ENCODE data around the gene ENAH.
"Not testable (repeated sequence)": the region's sequence is repeated elsewhere in the genome, so short reads cannot be mapped to it uniquely, and the experiment has no call there.

ENAH gene

GRCh38 chr1:225670806-225671733, 18.1 kb upstream of the ENAH start:
- DNase-seq: no peak

GRCh38 chr1:225670356-225670755, 17.4 kb upstream of the ENAH start:
- no peak for DNase-seq

GRCh38 chr1:225668222-225668621, 15.3 kb upstream of the ENAH start:
- DNase-seq: no peak

- DNase-seq: no peak
Measured at GRCh38 chr1:225667362-225667761, 14.4 kb upstream of the ENAH start.

GRCh38 chr1:225666495-225666894, 13.6 kb upstream of the ENAH start:
- no peak for DNase-seq

- no peak for DNase-seq
Measured at GRCh38 chr1:225664762-225665161, 11.8 kb upstream of the ENAH start.

- DNase-seq: no peak
Measured at GRCh38 chr1:225662155-225662554, 9.2 kb upstream of the ENAH start.

- no peak for DNase-seq
Measured at GRCh38 chr1:225660544-225660946, 7.6 kb upstream of the ENAH start.

GRCh38 chr1:225658041-225658440, 5.1 kb upstream of the ENAH start:
- no peak for DNase-seq

- no peak for DNase-seq
Measured at GRCh38 chr1:225657462-225657989, 4.6 kb upstream of the ENAH start.

- not testable (repeated sequence) for DNase-seq
Measured at GRCh38 chr1:225656259-225656655, 3.3 kb upstream of the ENAH start.

GRCh38 chr1:225655509-225656258, 2.8 kb upstream of the ENAH start:
- DNase-seq: no peak

GRCh38 chr1:225654688-225655508, 2.0 kb upstream of the ENAH start:
- DNase-seq: peak; percentile 10

GRCh38 chr1:225654277-225654597, 1.3 kb upstream of the ENAH start:
- no peak for DNase-seq

GRCh38 chr1:225653463-225654276, 747 bp upstream of the ENAH start:
- DNase-seq: peak; percentile 43

GRCh38 chr1:225651872-225652728, 823 bp downstream of the ENAH start:
- DNase-seq: peak; percentile 65

GRCh38 chr1:225651376-225651871, 1.5 kb downstream of the ENAH start:
- no peak for DNase-seq

- no peak for DNase-seq
Measured at GRCh38 chr1:225650179-225650578, 2.7 kb downstream of the ENAH start.

GRCh38 chr1:225645194-225645895, 7.6 kb downstream of the ENAH start:
- no peak for DNase-seq

- DNase-seq: no peak
Measured at GRCh38 chr1:225644666-225645065, 8.3 kb downstream of the ENAH start.
